Upper lobe of left lung (tissue), 4 donors: Measurements from ENCODE around the gene BOD1.

Source experiments
- CTCF ChIP-seq, 6 experiments: fragments of 450-650 bp in 4 of 6; fragments of 200-600 bp in 2 of 6; sonication (generic) in 2 of 6; IDR thresholded peaks; one replicate each; pipeline ENCODE4 v1.5.1; 2016 to 2019; ENCODE audit warnings: antibody characterized with exemption in 6 of 6
- POLR2A ChIP-seq, 4 donors: fragments of 450-650 bp; IDR thresholded peaks; one replicate each; pipeline ENCODE4 v1.5.1; 2016 to 2017; ENCODE audit warnings: antibody characterized with exemption in 4 of 4, mild to moderate bottlenecking in 2 of 4

DNA sequence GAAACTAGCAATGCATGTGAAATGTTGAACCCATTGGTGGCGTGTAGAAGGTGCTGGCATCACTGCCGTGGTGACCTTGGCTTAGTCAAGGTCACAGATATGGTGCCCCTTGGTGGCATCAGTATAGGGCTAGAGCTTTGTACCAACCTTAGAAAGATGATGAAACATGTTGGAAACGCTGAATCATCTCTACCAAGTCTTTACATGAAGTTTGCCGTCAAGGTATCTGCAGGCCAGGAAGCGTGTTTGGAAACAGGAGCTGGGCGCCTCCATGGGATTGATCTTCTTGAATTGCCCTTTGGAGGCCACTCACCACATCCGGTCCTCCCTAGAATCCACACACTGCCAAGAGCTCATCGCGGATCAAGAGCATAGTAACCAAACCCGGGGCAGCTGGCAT is 16.9 kb upstream of the BOD1 start:
- TF ChIP-seq CTCF (IDR thresholded peaks at IDR 0.05): no peak
- no peak for TF ChIP-seq POLR2A (IDR thresholded peaks at IDR 0.05)
